ENCODE data around the gene HECTD2.
A peak's percentile ranks its signal among the peaks of the same experiment; 100 is the strongest.
"Not testable (repeated sequence)": the region's sequence is repeated elsewhere in the genome, so short reads cannot be mapped to it uniquely, and the experiment has no call there.

Gene HECTD2

GRCh38 chr10:91559169-91559568 is 149.0 kb downstream of the HECTD2 start:
- TF ChIP-seq ZFX (IDR thresholded peaks at IDR 0.05; ENCODE audit: borderline replicate concordance) (no peak), CTCF (IDR thresholded peaks at IDR 0.05) (no peak)
- H3K27ac ChIP-seq, result 0 out of 2 replicates have a peak overlapping the region, but pooled peaks have one; percentile 5

- TF ChIP-seq CTCF (IDR thresholded peaks at IDR 0.05) (no peak), ZFX (IDR thresholded peaks at IDR 0.05; ENCODE audit: borderline replicate concordance) (no peak)
- no peak overlapping the region for H3K27ac ChIP-seq
Observed at GRCh38 chr10:91559750-91560149, 149.6 kb downstream of the HECTD2 start.

- not testable (repeated sequence) for H3K27ac ChIP-seq
Observed at GRCh38 chr10:91560827-91561226, 150.7 kb downstream of the HECTD2 start.

- no peak overlapping the region for H3K27ac ChIP-seq
- TF ChIP-seq ZFX (IDR thresholded peaks at IDR 0.05; ENCODE audit: borderline replicate concordance), result no peak
- no peak for TF ChIP-seq CTCF (IDR thresholded peaks at IDR 0.05)
Observed at GRCh38 chr10:91562839-91563581, 152.9 kb downstream of the HECTD2 start.

GRCh38 chr10:91564026-91564425 is 153.9 kb downstream of the HECTD2 start:
- no peak overlapping the region for H3K27ac ChIP-seq
- TF ChIP-seq CTCF (IDR thresholded peaks at IDR 0.05) (no peak), ZFX (IDR thresholded peaks at IDR 0.05; ENCODE audit: borderline replicate concordance) (no peak)
